Measurements from ENCODE around the gene HMX2.
"Not testable (repeated sequence)": the region's sequence is repeated elsewhere in the genome, so short reads cannot be mapped to it uniquely, and the experiment has no call there.

The HMX2 gene

GRCh38 chr10:123151737-123152135 is 3.8 kb downstream of the HMX2 start:
- no peak for DNase-seq (ENCODE audit: low read depth)

DNA sequence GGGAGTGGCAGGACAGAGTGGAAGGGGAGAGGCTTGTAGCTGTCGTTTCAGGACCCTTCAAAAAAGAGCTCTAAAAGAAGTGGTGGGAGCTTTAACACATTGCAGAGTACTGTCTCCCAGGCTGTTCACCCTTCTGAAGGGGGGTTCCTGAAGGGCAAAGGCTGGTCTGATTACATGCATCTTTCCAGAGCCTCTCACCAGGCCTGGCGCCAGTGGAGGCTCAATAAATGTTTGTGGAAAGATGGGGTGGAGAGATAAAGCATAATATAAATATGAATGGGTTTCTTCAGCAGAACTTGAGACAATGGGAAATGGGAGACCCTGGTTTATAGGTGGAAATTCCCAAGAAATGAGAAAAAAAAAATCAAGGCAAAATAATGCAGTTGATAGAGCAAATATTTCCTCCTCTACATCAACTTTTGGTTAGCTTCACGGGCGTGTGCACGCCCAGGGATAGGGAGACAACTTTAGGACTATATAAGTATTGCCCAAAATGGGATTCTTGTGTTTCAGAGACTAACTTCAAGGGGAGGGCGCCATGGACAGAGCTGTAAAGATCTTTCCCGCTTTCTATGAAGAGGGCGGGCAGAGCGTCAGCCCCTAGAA is 5.7 kb downstream of the HMX2 start:
- no peak for DNase-seq (ENCODE audit: low read depth)

GRCh38 chr10:123154092-123154710 is 6.3 kb downstream of the HMX2 start, which contains the start of gene BUB3:
TSS of gene BUB3 (plus strand) at chr10:123154402. CDS start at chr10:123154918, 516 bp downstream.
- DNase-seq (ENCODE audit: low read depth), result peak; percentile 90

DNA sequence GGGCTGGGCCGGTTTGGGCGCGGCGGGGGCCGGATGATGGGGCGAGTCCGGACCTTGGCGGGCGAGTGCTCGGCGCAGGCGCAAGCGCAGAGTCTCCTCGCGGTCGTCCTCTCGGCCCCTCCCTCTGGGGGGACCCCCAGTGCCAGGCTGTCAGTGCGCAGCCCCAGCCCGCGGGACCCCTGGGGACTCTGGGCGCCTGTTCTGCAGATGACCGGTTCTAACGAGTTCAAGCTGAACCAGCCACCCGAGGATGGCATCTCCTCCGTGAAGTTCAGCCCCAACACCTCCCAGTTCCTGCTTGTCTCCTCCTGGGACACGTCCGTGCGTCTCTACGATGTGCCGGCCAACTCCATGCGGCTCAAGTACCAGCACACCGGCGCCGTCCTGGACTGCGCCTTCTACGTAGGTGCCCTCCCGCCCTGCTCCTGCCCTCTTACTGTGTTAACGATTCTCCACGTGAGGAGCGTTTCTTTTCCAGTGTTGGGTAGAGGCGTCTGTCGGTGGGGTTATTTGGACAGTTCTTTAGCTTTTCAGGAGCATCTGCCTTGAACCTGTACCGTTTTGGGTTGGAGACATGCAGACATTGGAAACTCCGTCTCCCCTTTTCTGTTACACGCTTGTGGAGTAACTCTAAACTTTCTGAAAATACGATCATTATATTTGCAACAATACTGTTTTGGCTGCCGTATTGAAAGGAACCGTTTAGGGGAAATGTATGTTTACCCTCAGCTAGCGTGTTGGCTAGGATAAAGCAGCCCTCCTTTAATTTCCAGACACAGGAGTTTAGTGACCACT is 7.0 kb downstream of the HMX2 start:
- DNase-seq (ENCODE audit: low read depth), result no peak

GRCh38 chr10:123156078-123156477 is 8.1 kb downstream of the HMX2 start:
- DNase-seq (ENCODE audit: low read depth), result no peak

DNA sequence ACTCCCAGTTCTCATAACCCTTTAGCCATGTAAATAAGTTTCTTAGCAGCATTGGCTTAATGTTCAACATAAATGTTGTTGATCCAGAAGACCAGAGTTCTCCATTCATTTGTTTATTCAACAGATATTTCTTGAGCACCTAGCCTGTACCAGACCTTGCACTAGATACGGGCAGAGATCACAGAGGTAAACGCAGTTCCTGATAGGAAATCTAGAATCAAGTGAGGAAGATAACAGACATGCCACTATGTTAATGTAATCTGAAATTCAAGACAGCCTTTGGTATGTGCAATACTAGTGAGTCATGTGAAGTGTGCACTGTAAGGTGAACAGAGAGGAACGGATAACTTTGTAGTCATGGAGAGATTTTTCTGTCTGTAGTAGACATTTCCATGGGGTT is 9.3 kb downstream of the HMX2 start:
- DNase-seq (ENCODE audit: low read depth), result no peak

GRCh38 chr10:123158682-123159081 is 10.7 kb downstream of the HMX2 start:
- no peak for DNase-seq (ENCODE audit: low read depth)

DNA sequence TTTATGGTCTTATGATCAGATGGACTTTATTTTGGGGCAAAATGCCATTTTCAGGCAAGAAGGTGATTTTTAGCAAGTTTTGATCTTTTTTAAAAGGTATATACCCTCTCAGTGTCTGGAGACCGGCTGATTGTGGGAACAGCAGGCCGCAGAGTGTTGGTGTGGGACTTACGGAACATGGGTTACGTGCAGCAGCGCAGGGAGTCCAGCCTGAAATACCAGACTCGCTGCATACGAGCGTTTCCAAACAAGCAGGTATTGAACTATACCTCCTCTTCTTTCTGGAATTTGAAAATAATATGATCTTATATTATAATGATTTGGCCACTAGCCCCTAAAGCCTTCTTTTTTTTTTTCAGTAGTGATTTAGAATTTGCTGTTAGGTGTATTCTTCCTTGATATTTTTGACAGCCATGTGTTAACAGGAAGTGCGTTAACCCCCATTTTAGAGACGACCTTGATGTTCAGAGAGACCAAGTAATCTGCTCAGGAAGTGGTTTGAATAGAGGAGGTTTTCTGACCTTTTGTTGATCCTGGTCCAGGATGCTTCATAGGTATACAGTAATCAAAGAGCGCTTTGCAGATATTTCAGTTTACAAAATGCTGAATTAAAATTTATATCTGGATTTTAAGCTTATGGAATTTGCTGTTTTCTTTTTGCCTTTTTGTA is 12.5 kb downstream of the HMX2 start:
- DNase-seq (ENCODE audit: low read depth), result no peak

DNA sequence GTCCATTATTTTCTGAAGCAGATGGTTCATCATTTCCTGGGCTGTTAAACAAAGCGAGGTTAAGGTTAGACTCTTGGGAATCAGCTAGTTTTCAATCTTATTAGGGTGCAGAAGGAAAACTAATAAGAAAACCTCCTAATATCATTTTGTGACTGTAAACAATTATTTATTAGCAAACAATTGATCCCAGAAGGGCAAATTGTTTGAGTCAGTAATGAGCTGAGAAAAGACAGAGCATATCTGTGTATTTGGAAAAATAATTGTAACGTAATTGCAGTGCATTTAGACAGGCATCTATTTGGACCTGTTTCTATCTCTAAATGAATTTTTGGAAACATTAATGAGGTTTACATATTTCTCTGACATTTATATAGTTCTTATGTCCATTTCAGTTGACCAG is 16.4 kb downstream of the HMX2 start:
- DNase-seq (ENCODE audit: low read depth), result no peak

DNA sequence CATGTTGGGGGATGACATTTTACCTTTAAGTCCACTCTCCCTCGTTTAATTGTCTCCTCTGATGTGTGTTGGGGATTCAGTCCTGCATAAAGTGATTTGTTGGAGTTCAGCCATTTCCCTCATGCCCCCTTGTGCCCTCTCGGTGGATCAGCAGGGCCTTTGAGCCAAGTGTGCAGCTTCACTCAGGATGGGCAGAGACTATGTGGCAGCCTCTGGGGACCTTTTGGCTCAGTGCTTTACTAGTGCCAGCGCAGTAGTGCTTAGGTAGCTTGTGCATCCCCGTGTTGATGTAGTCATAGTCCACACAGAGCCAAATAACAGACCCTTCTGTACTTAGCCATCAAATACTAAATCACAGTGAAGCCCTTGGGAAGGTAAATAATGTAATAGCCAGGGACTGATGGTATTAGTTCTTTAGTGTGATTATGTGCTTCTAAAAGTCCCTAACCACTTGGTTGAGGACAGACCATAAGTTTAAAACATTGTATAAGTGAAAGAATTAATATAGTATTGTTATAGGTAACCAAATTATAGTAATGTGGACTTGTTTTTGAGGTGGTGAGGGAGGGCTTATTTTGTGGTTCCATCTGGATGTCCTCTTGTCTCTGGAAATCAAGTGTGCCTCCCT is 17.6 kb downstream of the HMX2 start:
- DNase-seq (ENCODE audit: low read depth), result no peak

DNA sequence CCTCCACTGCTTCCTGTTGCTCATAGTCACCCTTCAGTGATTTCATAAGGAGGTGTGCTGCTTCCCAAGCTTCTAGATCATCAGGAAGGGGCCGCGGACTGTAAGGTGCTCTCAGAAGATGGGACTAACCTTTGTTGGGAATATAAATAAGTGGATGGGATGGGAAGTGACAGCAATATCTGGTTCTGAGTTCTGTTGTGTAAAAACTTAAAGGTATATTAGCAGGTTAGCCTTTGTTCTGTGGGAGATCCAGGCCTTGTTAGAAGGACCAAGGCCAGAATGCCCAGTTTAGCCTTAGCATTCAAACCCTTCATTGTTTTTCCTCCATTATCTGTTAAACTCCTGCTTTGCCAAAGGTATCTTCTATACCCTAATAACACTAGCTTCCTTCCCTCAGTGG is 18.7 kb downstream of the HMX2 start:
- DNase-seq (ENCODE audit: low read depth), result no peak

DNA sequence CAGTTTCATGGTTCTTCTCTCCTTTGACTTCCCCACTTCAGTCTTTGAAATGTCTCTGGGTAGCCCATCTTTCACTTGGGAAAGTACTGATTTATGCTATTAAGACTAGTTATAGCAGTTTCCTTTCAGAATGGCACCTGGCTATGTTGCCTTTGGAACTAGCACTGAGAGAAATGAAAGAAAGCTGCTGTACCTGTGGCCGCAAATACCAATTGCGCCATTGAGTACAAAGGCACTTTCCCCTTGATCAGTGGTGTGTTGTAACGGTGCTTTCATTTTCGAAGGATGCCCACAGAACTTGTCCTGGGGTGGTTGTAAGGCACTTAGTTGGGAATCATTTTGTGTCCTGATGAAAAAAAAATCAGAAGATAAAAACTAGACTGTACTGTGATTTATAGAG is 23.0 kb downstream of the HMX2 start:
- DNase-seq (ENCODE audit: low read depth), result no peak

GRCh38 chr10:123171616-123172015 is 23.7 kb downstream of the HMX2 start:
- not testable (repeated sequence) for DNase-seq (ENCODE audit: low read depth)

DNA sequence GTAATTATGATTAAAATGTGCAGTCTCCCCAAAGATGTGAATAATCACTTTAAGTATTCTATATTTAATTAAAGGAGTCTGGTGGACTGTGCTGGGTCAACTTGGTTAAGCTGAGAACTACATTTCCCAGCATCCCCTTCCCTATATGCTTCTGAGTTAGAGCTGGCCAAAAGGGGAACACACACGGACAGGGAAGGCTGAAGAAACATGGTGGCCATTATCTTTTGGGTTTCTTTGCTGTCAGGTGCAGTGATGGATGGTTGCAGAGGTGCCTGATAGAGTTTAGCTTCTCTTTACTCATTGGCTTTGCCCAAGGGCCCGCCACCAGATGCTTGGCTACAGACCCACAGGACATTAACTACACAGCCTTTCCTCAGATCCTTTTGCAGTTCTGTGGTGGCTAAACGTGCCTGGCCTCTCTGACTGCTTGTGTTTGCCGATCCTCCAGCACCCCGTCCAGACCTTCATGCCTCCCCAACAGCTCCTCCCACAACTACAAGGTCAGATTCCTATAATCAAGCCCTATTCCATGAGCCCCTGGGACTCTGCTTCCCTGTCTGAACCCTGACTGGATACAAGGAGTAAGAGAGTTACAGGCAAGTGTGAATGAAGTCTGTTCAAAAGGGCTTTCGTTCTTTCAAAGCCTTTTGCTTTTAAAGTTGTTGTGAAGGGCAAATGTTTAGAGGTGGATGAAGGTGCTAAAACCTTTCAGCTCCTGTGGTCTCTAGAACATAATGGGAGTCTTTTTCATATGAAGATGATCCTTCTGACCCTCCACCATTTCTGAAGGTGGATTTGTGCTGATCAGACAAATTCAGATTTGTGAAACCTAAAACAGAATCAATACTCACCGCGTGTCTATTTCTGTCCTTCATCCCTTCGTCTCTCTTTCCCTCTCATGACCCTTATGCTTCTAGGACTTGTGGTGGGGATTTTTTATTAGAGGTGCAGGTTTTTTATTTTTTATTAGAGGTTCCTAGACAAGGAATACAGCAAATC is 27.8 kb downstream of the HMX2 start:
- DNase-seq (ENCODE audit: low read depth), result no peak

DNA sequence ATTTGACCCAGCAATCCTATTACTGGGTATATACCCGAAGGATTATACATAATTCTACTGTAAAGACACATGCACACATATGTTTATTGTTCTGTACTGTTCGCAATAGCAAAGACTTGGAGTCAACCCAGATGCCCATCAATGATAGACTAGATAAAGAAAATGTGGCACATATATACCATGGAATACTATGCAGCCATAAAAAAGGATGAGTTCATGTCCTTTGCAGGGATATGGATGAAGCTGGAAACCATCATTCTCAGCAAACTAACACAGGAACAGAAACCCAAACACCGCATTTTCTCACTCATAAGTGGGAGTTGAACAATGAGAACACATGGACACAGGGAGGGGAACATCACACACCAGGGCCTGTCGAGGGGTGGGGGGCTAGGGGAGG is 30.5 kb downstream of the HMX2 start:
- DNase-seq (ENCODE audit: low read depth), result not testable (repeated sequence)

- no peak for DNase-seq (ENCODE audit: low read depth)
Observed at GRCh38 chr10:123180101-123181090, 32.5 kb downstream of the HMX2 start.

DNA sequence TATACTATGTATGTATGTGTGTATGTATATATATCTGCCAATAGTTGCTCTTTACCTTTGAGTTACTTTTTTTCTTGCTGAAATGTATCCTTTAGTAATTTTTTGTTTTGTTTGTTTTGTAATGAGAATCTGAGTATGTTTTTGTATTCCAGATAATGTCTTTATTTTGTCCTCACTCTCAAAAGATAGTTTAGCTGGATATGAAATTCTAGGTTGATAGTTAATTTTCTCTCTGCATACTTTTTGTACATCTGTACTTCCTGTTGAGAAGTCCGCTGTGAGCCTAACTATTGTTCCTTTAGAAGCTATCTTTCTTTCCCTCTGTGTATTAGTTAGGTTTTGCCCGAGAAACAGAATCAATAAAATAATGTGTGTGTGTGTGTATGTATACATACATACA is 35.8 kb downstream of the HMX2 start:
- DNase-seq (ENCODE audit: low read depth), result no peak

GRCh38 chr10:123187781-123188180 is 39.8 kb downstream of the HMX2 start:
- no peak for DNase-seq (ENCODE audit: low read depth)

DNA sequence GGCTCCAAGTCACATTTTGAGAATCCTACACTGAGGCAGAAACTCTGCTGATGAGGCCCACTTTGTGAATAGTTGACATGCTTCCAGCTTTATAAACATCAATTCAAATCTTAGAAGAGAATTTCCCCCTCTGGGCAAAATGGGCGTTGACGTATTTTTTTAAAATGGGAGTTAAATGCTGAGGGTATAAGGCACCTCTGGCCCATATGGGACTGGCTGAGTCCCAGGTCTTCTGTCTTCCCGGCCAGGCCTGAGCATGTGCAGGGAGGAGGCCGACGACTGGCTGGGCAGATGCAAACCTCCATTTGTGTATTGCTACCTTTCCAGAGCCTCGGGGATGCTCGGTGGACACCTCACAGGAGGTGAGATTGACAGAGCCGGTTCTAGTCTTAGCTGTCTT is 44.0 kb downstream of the HMX2 start:
- DNase-seq (ENCODE audit: low read depth), result no peak

DNA sequence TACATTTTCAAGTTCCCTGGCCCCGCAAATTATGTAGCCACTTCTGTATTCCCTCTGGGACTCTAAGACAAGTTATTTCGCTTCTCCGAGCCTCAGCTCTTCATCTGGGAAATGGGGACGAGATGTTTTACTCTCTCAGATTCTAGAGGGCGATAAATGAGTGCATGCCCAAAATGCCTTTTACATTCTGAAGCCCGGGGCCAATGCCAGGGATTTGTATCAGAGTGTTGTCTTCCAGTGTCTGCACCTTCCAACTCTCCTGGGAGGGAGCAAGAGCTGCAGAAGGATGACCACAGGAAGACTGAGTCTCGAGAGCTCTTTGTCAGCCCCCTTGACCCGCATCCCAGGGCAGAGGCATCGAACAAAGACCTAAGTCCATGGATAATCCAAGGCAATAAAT is 46.1 kb downstream of the HMX2 start:
- no peak for DNase-seq (ENCODE audit: low read depth)
